ENCODE measurements around the gene PPP1R27.

Gene PPP1R27

DNA sequence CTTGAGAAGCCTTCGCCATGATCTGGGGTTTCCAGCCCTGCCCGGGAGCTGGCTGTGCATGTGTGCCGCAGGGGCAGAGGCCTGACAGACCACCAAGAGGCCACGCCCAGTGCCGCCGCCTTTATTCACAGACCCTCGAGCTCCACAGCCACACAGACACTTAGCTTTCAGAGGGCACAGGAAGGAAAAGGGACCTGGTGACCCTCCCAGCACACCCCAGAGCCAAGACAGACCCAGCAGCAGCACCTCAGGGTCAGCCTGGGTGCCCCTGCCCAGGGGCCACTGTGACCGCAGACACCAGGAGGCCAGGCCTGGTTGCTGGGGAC, 12.6 kb downstream of the PPP1R27 start:
- no peaks in the 10 kb centered on the region for H3K27me3 ChIP-seq (ENCODE audit: insufficient read depth, insufficient read length)
- no peak for TF ChIP-seq SUZ12 (IDR thresholded peaks at IDR 0.05; ENCODE audit: extremely low read depth, insufficient read depth, insufficient read length)
- no peak for TF ChIP-seq ZNF274 (IDR thresholded peaks at IDR 0.05; ENCODE audit: low read depth, low read length)
- no peak for TF ChIP-seq YY1 (IDR thresholded peaks at IDR 0.05; ENCODE audit: insufficient read depth, insufficient read length)
- DNase-seq (ENCODE audit: low read depth, low spot score): no peak
- H3K36me3 ChIP-seq (ENCODE audit: insufficient read depth, insufficient read length, low read length): peaks cover 29% of the 10 kb centered on the region
- peak overlapping the region; percentile 44 for H3K9ac ChIP-seq (ENCODE audit: insufficient read length, low read depth)
- H3K4me3 ChIP-seq (ENCODE audit: insufficient read length, low read depth): no peak overlapping the region
- H3K9me3 ChIP-seq (ENCODE audit: insufficient read depth, low read length): no peaks in the 10 kb centered on the region
- H3K4me1 ChIP-seq (ENCODE audit: insufficient read depth, insufficient read length): peaks cover 11% of the 10 kb centered on the region

GRCh38 chr17:81821603-81822311, 13.1 kb downstream of the PPP1R27 start:
- peak overlapping the region; percentile 44 for H3K9ac ChIP-seq (ENCODE audit: insufficient read length, low read depth)
- no peaks in the 10 kb centered on the region for H3K9me3 ChIP-seq (ENCODE audit: insufficient read depth, low read length)
- peaks cover 29% of the 10 kb centered on the region for H3K36me3 ChIP-seq (ENCODE audit: insufficient read depth, insufficient read length, low read length)
- DNase-seq (ENCODE audit: low read depth, low spot score): no peak
- H3K4me1 ChIP-seq (ENCODE audit: insufficient read depth, insufficient read length): peaks cover 11% of the 10 kb centered on the region
- TF ChIP-seq ZNF274 (IDR thresholded peaks at IDR 0.05; ENCODE audit: low read depth, low read length) (no peak), SUZ12 (IDR thresholded peaks at IDR 0.05; ENCODE audit: extremely low read depth, insufficient read depth, insufficient read length) (no peak), YY1 (IDR thresholded peaks at IDR 0.05; ENCODE audit: insufficient read depth, insufficient read length) (no peak)
- H3K27me3 ChIP-seq (ENCODE audit: insufficient read depth, insufficient read length): no peaks in the 10 kb centered on the region
- no peak overlapping the region for H3K4me3 ChIP-seq (ENCODE audit: insufficient read length, low read depth)

GRCh38 chr17:81821147-81821546, 13.7 kb downstream of the PPP1R27 start:
- TF ChIP-seq YY1 (IDR thresholded peaks at IDR 0.05; ENCODE audit: insufficient read depth, insufficient read length): no peak
- no peak for TF ChIP-seq SUZ12 (IDR thresholded peaks at IDR 0.05; ENCODE audit: extremely low read depth, insufficient read depth, insufficient read length)
- TF ChIP-seq ZNF274 (IDR thresholded peaks at IDR 0.05; ENCODE audit: low read depth, low read length): no peak
- H3K9ac ChIP-seq (ENCODE audit: insufficient read length, low read depth): no peak overlapping the region
- peaks cover 29% of the 10 kb centered on the region for H3K36me3 ChIP-seq (ENCODE audit: insufficient read depth, insufficient read length, low read length)
- no peak overlapping the region for H3K4me3 ChIP-seq (ENCODE audit: insufficient read length, low read depth)
- H3K4me1 ChIP-seq (ENCODE audit: insufficient read depth, insufficient read length): peaks cover 11% of the 10 kb centered on the region
- DNase-seq (ENCODE audit: low read depth, low spot score): no peak
- no peaks in the 10 kb centered on the region for H3K9me3 ChIP-seq (ENCODE audit: insufficient read depth, low read length)
- H3K27me3 ChIP-seq (ENCODE audit: insufficient read depth, insufficient read length): no peaks in the 10 kb centered on the region

DNA sequence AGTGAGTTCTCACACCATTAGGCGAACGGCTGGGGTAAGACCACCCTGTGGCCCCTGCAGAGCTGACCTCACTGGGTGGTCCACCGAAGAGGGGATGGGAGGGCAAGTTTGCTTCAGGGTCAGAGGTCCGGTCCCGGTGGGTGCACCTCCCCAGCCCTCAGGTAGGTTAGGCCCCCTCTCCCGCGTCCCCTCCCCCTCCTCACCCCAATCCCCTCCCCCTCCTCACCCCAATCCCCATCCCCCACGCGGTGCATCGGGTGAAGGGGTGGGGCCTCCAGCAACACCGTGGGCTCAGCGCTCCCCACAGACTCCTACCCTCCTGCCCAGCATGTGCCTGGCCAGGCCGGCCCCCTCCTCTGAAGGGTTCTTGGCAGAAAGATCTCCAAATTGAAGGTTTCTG, 15.1 kb downstream of the PPP1R27 start:
- H3K4me1 ChIP-seq (ENCODE audit: insufficient read depth, insufficient read length): peaks cover 13% of the 10 kb centered on the region
- DNase-seq (ENCODE audit: low read depth, low spot score): no peak
- H3K9ac ChIP-seq (ENCODE audit: insufficient read length, low read depth): no peak overlapping the region
- no peak overlapping the region for H3K4me3 ChIP-seq (ENCODE audit: insufficient read length, low read depth)
- H3K36me3 ChIP-seq (ENCODE audit: insufficient read depth, insufficient read length, low read length): peaks cover 28% of the 10 kb centered on the region
- TF ChIP-seq SUZ12 (IDR thresholded peaks at IDR 0.05; ENCODE audit: extremely low read depth, insufficient read depth, insufficient read length): no peak
- no peak for TF ChIP-seq YY1 (IDR thresholded peaks at IDR 0.05; ENCODE audit: insufficient read depth, insufficient read length)
- TF ChIP-seq ZNF274 (IDR thresholded peaks at IDR 0.05; ENCODE audit: low read depth, low read length): no peak
- H3K9me3 ChIP-seq (ENCODE audit: insufficient read depth, low read length): no peaks in the 10 kb centered on the region
- no peaks in the 10 kb centered on the region for H3K27me3 ChIP-seq (ENCODE audit: insufficient read depth, insufficient read length)

DNA sequence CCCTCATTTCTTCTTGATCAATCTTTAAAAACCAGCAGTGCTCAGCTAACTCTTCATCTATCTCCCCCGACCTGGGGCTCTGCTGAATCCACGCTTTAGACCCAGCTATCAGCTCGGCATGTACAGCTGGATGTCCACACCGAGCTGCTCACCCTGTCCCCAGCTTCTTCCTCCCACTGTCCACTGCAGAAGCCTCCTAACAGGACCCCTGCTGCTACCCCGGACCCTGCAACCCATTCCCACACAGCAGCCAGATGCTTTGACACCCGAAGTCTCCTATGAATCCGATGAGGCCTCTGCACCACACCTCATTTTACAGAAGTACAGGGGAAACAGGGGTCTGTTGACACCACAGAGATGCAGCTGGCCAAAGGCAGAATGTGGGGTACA, 17.1 kb downstream of the PPP1R27 start:
- TF ChIP-seq SUZ12 (IDR thresholded peaks at IDR 0.05; ENCODE audit: extremely low read depth, insufficient read depth, insufficient read length) (no peak), ZNF274 (IDR thresholded peaks at IDR 0.05; ENCODE audit: low read depth, low read length) (no peak), YY1 (IDR thresholded peaks at IDR 0.05; ENCODE audit: insufficient read depth, insufficient read length) (no peak)
- no peaks in the 10 kb centered on the region for H3K27me3 ChIP-seq (ENCODE audit: insufficient read depth, insufficient read length)
- peaks cover 12% of the 10 kb centered on the region for H3K36me3 ChIP-seq (ENCODE audit: insufficient read depth, insufficient read length, low read length)
- H3K9me3 ChIP-seq (ENCODE audit: insufficient read depth, low read length): no peaks in the 10 kb centered on the region
- DNase-seq (ENCODE audit: low read depth, low spot score): no peak
- no peak overlapping the region for H3K4me3 ChIP-seq (ENCODE audit: insufficient read length, low read depth)
- H3K9ac ChIP-seq (ENCODE audit: insufficient read length, low read depth): peak overlapping the region; percentile 9
- H3K4me1 ChIP-seq (ENCODE audit: insufficient read depth, insufficient read length): peaks cover 17% of the 10 kb centered on the region

- H3K4me1 ChIP-seq (ENCODE audit: insufficient read depth, insufficient read length): peaks cover 14% of the 10 kb centered on the region
- H3K4me3 ChIP-seq (ENCODE audit: insufficient read length, low read depth): no peak overlapping the region
- peak overlapping the region; percentile 50 for H3K9ac ChIP-seq (ENCODE audit: insufficient read length, low read depth)
- H3K27me3 ChIP-seq (ENCODE audit: insufficient read depth, insufficient read length): no peaks in the 10 kb centered on the region
- H3K36me3 ChIP-seq (ENCODE audit: insufficient read depth, insufficient read length, low read length): no peaks in the 10 kb centered on the region
- TF ChIP-seq YY1 (IDR thresholded peaks at IDR 0.05; ENCODE audit: insufficient read depth, insufficient read length) (no peak), SUZ12 (IDR thresholded peaks at IDR 0.05; ENCODE audit: extremely low read depth, insufficient read depth, insufficient read length) (no peak), ZNF274 (IDR thresholded peaks at IDR 0.05; ENCODE audit: low read depth, low read length) (no peak)
- no peak for DNase-seq (ENCODE audit: low read depth, low spot score)
- no peaks in the 10 kb centered on the region for H3K9me3 ChIP-seq (ENCODE audit: insufficient read depth, low read length)
Observed at GRCh38 chr17:81815646-81815986, 19.2 kb downstream of the PPP1R27 start.

DNA sequence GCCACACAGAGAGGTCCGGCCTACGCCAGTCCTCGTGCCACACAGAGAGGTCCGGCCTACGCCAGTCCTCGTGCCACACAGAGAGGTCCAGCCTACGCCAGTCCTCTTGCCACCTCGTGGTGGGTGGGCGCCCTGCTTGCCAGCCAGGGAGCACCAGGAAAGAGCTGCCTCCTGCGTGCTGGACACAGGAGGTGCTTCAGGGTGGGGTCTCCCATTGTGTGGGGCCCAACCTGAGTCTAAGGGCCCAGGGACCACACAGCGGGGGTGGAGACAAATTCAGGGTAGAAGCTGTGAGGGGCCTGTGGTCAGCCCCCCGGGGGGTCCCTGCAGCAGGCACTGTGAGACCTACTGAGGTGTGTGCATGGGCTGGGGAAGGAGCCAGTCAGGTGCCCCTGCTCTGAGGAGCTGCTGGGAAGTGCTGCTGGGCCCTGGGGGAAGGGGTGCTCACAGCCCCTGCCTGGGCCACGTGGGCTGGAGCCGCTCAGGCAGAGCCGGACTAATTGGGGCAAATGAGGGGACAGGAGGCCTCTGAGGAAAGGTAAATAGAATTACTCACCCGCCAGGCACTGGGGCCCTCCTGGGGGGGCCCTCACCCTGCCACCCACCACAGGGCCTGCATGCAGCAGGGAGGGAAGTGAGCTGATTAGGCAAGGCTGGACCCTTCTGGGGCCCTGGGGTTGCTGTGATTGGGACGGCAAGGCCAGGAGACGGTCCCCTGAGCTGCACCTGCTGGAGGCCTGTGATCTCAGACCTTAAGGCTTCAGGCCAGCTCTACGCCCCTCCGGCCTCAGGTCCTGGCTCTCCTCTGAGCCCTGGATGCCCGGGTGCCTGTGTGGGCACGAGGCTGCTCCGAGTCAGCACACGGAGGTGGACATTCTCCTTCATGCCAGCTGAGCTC, 19.9 kb downstream of the PPP1R27 start:
- no peak for DNase-seq (ENCODE audit: low read depth, low spot score)
- no peaks in the 10 kb centered on the region for H3K9me3 ChIP-seq (ENCODE audit: insufficient read depth, low read length)
- no peak overlapping the region for H3K4me3 ChIP-seq (ENCODE audit: insufficient read length, low read depth)
- H3K4me1 ChIP-seq (ENCODE audit: insufficient read depth, insufficient read length): peaks cover 20% of the 10 kb centered on the region
- no peaks in the 10 kb centered on the region for H3K27me3 ChIP-seq (ENCODE audit: insufficient read depth, insufficient read length)
- H3K9ac ChIP-seq (ENCODE audit: insufficient read length, low read depth): peak overlapping the region; percentile 50
- TF ChIP-seq YY1 (IDR thresholded peaks at IDR 0.05; ENCODE audit: insufficient read depth, insufficient read length) (no peak), ZNF274 (IDR thresholded peaks at IDR 0.05; ENCODE audit: low read depth, low read length) (no peak), SUZ12 (IDR thresholded peaks at IDR 0.05; ENCODE audit: extremely low read depth, insufficient read depth, insufficient read length) (no peak)
- H3K36me3 ChIP-seq (ENCODE audit: insufficient read depth, insufficient read length, low read length): no peaks in the 10 kb centered on the region

Measured in NT2/D1 (cell line).